GM23338 (cell line): ENCODE results near the gene C20orf204. TPM values are rescaled to one million over a fixed set of nuclear protein-coding genes. Genes with fewer than 3 reads are reported as not detected.
A peak's percentile ranks its signal among the peaks of the same experiment; 100 is the strongest.

Experiments
- ATAC-seq: fragments of 200-7000 bp; cut with Tn5 transposase; 3 replicates; pipeline ENCODE4 v1.9.1; 2020
- DNase-seq: peaks from one replicate; pipeline ENCODE4 v3.0.0-alpha.2; 2015; ENCODE audit warnings: low spot score
- H2AFZ ChIP-seq: fragments of 200-600 bp; sonication (generic); 2 replicates; pipeline ENCODE4 v1.8.0; 2016; ENCODE audit warnings: antibody characterized with exemption, mild to moderate bottlenecking, moderate library complexity
- H3F3A ChIP-seq: fragments of 200-600 bp; sonication (generic); replicated peaks from 2 replicates; pipeline ENCODE4 v1.8.0; 2017; ENCODE audit warnings: antibody characterized with exemption, mixed run types, low read depth
- H3K27ac ChIP-seq: fragments of 200-600 bp; sonication (generic); 2 replicates; pipeline ENCODE4 v1.6.1; 2016; ENCODE audit warnings: low read depth
- H3K27me3 ChIP-seq: fragments of 200-600 bp; sonication (generic); 2 replicates; pipeline ENCODE4 v1.8.0; 2016; ENCODE audit warnings: mild to moderate bottlenecking, mixed run types, moderate library complexity; ENCODE audit not compliant: insufficient read depth
- H3K36me3 ChIP-seq: fragments of 200-600 bp; sonication (generic); 2 replicates; pipeline ENCODE4 v1.8.0; 2016; ENCODE audit warnings: mild to moderate bottlenecking; ENCODE audit not compliant: insufficient read depth
- H3K4me1 ChIP-seq: fragments of 200-600 bp; sonication (generic); 2 replicates; pipeline ENCODE4 v1.8.0; 2016; ENCODE audit warnings: mild to moderate bottlenecking, moderate library complexity; ENCODE audit not compliant: insufficient read depth
- H3K4me2 ChIP-seq: fragments of 200-600 bp; sonication (generic); 2 replicates; pipeline ENCODE4 v1.7.1; 2017; ENCODE audit warnings: mixed run types
- H3K4me3 ChIP-seq: fragments of 200-600 bp; sonication (generic); 2 replicates; pipeline ENCODE4 v1.6.1; 2016; ENCODE audit warnings: mixed run types
- H3K79me2 ChIP-seq: fragments of 200-600 bp; sonication (generic); replicated peaks from 2 replicates; pipeline ENCODE4 v1.8.0; 2017; ENCODE audit warnings: mild to moderate bottlenecking; ENCODE audit not compliant: insufficient read depth
- H3K9me2 ChIP-seq: fragments of 200-600 bp; sonication (generic); 2 replicates; pipeline ENCODE4 v1.8.0; 2017; ENCODE audit not compliant: insufficient read depth
- H4K20me1 ChIP-seq: fragments of 200-600 bp; sonication (generic); replicated peaks from 2 replicates; pipeline ENCODE4 v1.8.0; 2017; ENCODE audit warnings: mild to moderate bottlenecking; ENCODE audit not compliant: insufficient read depth
- H3K27ac Mint-ChIP-seq: 2 replicates; pipeline ENCODE4 v1.8.0; 2020; ENCODE audit warnings: inconsistent platforms, mild to moderate bottlenecking, moderate library complexity, mixed read lengths
- H3K27me3 Mint-ChIP-seq: 3 replicates; pipeline ENCODE4 v1.8.0; 2022; ENCODE audit warnings: low read depth, mild to moderate bottlenecking, moderate library complexity, mixed read lengths, inconsistent platforms; ENCODE audit not compliant: insufficient read depth, poor library complexity
- H3K36me3 Mint-ChIP-seq: 3 replicates; pipeline ENCODE4 v1.8.0; 2021; ENCODE audit warnings: low read depth, mild to moderate bottlenecking, inconsistent platforms, moderate library complexity, mixed read lengths
- H3K4me1 Mint-ChIP-seq: 3 replicates; pipeline ENCODE4 v1.8.0; 2020; ENCODE audit warnings: mild to moderate bottlenecking, inconsistent platforms, mixed read lengths
- H3K4me3 Mint-ChIP-seq: 3 replicates; pipeline ENCODE4 v1.8.0; 2021; ENCODE audit warnings: moderate library complexity, mild to moderate bottlenecking, inconsistent platforms, mixed read lengths
- H3K9me3 Mint-ChIP-seq: 3 replicates; pipeline ENCODE4 v1.8.0; 2020; ENCODE audit warnings: moderate library complexity, mild to moderate bottlenecking, inconsistent platforms, mixed read lengths
- CTCF ChIP-seq, 2 experiments: fragments of 200-600 bp in 1 of 2; sonication (generic) in 1 of 2; conservative IDR thresholded peaks; 2 replicates each; pipeline versions ENCODE4 v1.5.1 to v1.6.1; 2016 to 2017; ENCODE audit warnings: antibody characterized with exemption in 2 of 2, low read depth in 2 of 2, mild to moderate bottlenecking in 2 of 2, moderate library complexity in 1 of 2
- ZNF462 ChIP-seq: fragments of 250-450 bp; sonication (Bioruptor Pico); IDR thresholded peaks from 2 replicates; pipeline ENCODE4 v1.5.0; 2020; ENCODE audit warnings: mild to moderate bottlenecking, moderate library complexity
- polyA plus RNA-seq: library from polyadenylated mRNA; unstranded; fragments of >200 nt; fragmentation: Nextera tagmentation; extraction: Ambion mirVana; gene quantifications from 2 replicates; pipeline ENCODE4 v1.2.1, GENCODE V29; 2016
- total RNA-seq: library from RNA; depleted of rRNA; stranded (reverse); fragments of >200 nt; shearing (Covaris generic); gene quantifications from 2 replicates; pipeline ENCODE4 v1.2.3, GENCODE V29; 2014

The C20orf204 gene
- total and polyA plus RNA-seq, 2 experiments from 2014 or later: 0.73 to 0.82 TPM

- Histone ChIP-seq H3K27me3 (no peaks in the 10 kb centered on the region), H4K20me1 (no peaks in the 10 kb centered on the region), H3K36me3 (no peaks in the 10 kb centered on the region), H3K79me2 (no peaks in the 10 kb centered on the region), H3K4me2 (no peak overlapping the region), H2AFZ (no peak overlapping the region), H3K4me3 (no peak overlapping the region), H3K9me2 (no peaks in the 10 kb centered on the region), H3F3A (no peaks in the 10 kb centered on the region), H3K27ac (no peak overlapping the region), H3K4me1 (0 out of 2 replicates have a peak, but pooled peaks cover 5% of the 10 kb centered on the region)
- peaks cover 2% of the 10 kb centered on the region; the same call in 1 of the 3 replicates for H3K36me3 Mint-ChIP-seq
- H3K27me3 Mint-ChIP-seq: peaks cover 10% of the 10 kb centered on the region
- no peak overlapping the region for H3K27ac Mint-ChIP-seq
- TF ChIP-seq CTCF (conservative IDR thresholded peaks at IDR 0.05; ENCODE audit: low read depth in 2 of 2) (peak; percentile 74 to 84), ZNF462 (CRISPR knock-in tag) (no peak)
- no peak overlapping the region for H3K4me3 Mint-ChIP-seq
- ATAC-seq: peak; percentile 75
- DNase-seq: peak; percentile 86
- H3K9me3 Mint-ChIP-seq: no peaks in the 10 kb centered on the region
- peaks cover 19% of the 10 kb centered on the region for H3K4me1 Mint-ChIP-seq
These were observed 33.7 kb downstream of the C20orf204 start for GRCh38 chr20:64069614-64070243.
